PC-9 (cell line): ENCODE data around the gene ASB3.

ENCODE experiments used
- CTCF ChIP-seq: fragments of 200-600 bp; sonication (generic); conservative IDR thresholded peaks from 2 replicates; pipeline ENCODE4 v1.6.1; 2017; ENCODE audit warnings: mixed run types, antibody characterized with exemption, mild to moderate bottlenecking, moderate library complexity
- EZH2 ChIP-seq: fragments of 200-600 bp; sonication (generic); IDR thresholded peaks from 2 replicates; pipeline ENCODE4 v1.8.0; 2017; ENCODE audit warnings: antibody characterized with exemption, low read depth

DNA sequence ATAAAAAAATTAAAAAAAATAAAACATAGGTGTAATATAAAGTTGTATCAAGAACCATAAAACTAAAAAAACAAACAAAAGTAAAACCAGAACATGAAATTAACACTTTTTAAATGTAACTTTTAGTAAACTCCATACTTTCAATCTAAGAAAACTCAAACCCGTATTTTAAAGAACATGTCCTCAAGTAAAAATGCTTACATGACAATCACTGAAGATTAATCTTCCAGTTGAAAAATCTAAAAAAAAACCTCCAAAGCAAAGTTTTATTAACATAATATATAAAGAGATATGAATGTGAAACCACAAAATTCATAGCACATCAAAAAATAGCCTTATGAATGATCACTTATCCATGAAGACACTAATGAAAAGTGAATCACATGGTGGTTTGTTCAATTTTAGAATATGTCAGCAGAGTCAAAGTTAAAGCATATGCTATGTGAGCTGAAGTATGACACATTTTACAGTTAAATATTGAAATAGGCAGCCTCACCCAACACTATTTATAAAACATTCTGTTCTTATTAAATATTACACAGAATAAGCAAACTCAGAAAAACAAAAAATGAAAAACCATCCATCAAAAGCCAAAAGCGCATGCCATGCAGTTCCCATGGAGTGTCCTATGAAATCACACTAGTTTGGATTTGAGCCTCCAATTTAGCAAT lies 42.2 kb downstream of the ASB3 start:
- no peak for TF ChIP-seq CTCF
- TF ChIP-seq EZH2, result no peak
